DND-41 (cell line): ENCODE results near the gene SDHAF4.
"Not testable (repeated sequence)": the region's sequence is repeated elsewhere in the genome, so short reads cannot be mapped to it uniquely, and the experiment has no call there.

Experiments
- ATAC-seq: fragments of 200-7000 bp; cut with Tn5 transposase; 3 replicates; pipeline ENCODE4 v1.9.1; 2021; ENCODE audit warnings: low read depth; ENCODE audit not compliant: insufficient read depth
- DNase-seq: peaks from one replicate; pipeline ENCODE4 v3.0.0-alpha.2; 2020
- H2AFZ ChIP-seq: 2 replicates; pipeline ENCODE4 v1.6.0; 2012; ENCODE audit warnings: low read depth, low read length
- H3K27ac ChIP-seq: 2 replicates; pipeline ENCODE4 v1.5.1; 2012; ENCODE audit warnings: low read length, inconsistent platforms
- H3K27me3 ChIP-seq: fragments of 200-600 bp; sonication (generic); 2 replicates; pipeline ENCODE4 v1.6.0; 2012; ENCODE audit warnings: low read length, mild to moderate bottlenecking, inconsistent platforms; ENCODE audit not compliant: insufficient read depth, poor library complexity
- H3K36me3 ChIP-seq: 2 replicates; pipeline ENCODE4 v1.5.1; 2012; ENCODE audit warnings: low read length, inconsistent platforms; ENCODE audit not compliant: insufficient read depth
- H3K4me1 ChIP-seq: 2 replicates; pipeline ENCODE4 v1.5.1; 2012; ENCODE audit warnings: mild to moderate bottlenecking, low read length; ENCODE audit not compliant: insufficient read depth
- H3K4me2 ChIP-seq: 2 replicates; pipeline ENCODE4 v1.6.0; 2012; ENCODE audit warnings: mild to moderate bottlenecking, moderate library complexity, low read length, inconsistent platforms; ENCODE audit not compliant: insufficient read depth
- H3K4me3 ChIP-seq, 2 experiments: fragments of 200-600 bp in 1 of 2; shearing (Covaris generic) in 1 of 2; 2 replicates each; pipeline ENCODE4 v1.5.1; 2012 to 2016; ENCODE audit warnings: inconsistent platforms in 2 of 2, low read length in 2 of 2, mild to moderate bottlenecking in 2 of 2, low read depth in 1 of 2, moderate library complexity in 1 of 2
- H3K79me2 ChIP-seq: 2 replicates; pipeline ENCODE4 v1.6.0; 2012; ENCODE audit warnings: low read length, inconsistent platforms; ENCODE audit not compliant: insufficient read depth
- H3K9ac ChIP-seq: 2 replicates; pipeline ENCODE4 v1.6.0; 2012; ENCODE audit warnings: low read depth, mild to moderate bottlenecking, inconsistent platforms, low read length, moderate library complexity
- H3K9me3 ChIP-seq: 2 replicates; pipeline ENCODE4 v1.5.1; 2012; ENCODE audit warnings: low read length, moderate library complexity, mild to moderate bottlenecking, inconsistent platforms; ENCODE audit not compliant: insufficient read depth, severe bottlenecking
- H4K20me1 ChIP-seq: 2 replicates; pipeline ENCODE4 v1.6.0; 2012; ENCODE audit warnings: low read length; ENCODE audit not compliant: insufficient read depth
- EZH2 ChIP-seq: IDR thresholded peaks from 3 replicates; pipeline ENCODE4 v1.6.1; 2012; ENCODE audit warnings: borderline replicate concordance, low read depth, mild to moderate bottlenecking, moderate library complexity, low read length, inconsistent platforms; ENCODE audit not compliant: severe bottlenecking
- TF ChIP-seq, protein P1 (sequence below): IDR thresholded peaks from 2 replicates; pipeline ENCODE4 v1.5.1; 2012; ENCODE audit warnings: borderline replicate concordance, low read length, moderate library complexity, mild to moderate bottlenecking; ENCODE audit not compliant: poor library complexity, severe bottlenecking; ENCODE audit errors: extremely low read depth

SDHAF4 gene

DNA sequence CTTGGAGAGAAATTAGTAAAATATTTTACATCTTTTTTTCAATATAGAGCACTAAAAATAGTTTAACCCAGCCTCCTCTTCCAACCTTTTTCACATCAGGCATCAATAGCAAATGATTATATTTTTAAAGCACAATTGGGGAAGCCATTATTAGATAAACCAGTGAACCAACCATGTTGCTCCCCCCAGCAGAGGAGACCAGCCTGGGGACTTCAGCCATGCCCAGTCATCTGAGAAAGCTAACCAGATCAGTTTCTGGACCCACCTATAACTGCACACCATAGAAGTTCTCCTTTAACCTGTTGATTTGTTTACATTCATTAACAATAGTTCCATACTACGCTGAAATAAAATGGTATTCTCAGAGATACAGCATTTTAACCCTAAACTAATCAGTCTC is 13.8 kb upstream of the SDHAF4 start:
- H3K4me3 ChIP-seq, result no peak overlapping the region
- no peaks in the 10 kb centered on the region for H3K4me1 ChIP-seq
- no peaks in the 10 kb centered on the region for H3K79me2 ChIP-seq
- no peaks in the 10 kb centered on the region for H3K9me3 ChIP-seq
- no peak overlapping the region for H3K27ac ChIP-seq
- DNase-seq (no peak), ATAC-seq (no peak)
- no peak overlapping the region for H3K4me2 ChIP-seq
- H3K27me3 ChIP-seq, result no peaks in the 10 kb centered on the region
- H3K9ac ChIP-seq, result no peak overlapping the region
- H3K36me3 ChIP-seq, result no peaks in the 10 kb centered on the region
- no peak overlapping the region for H2AFZ ChIP-seq
- TF ChIP-seq, protein P1, sequence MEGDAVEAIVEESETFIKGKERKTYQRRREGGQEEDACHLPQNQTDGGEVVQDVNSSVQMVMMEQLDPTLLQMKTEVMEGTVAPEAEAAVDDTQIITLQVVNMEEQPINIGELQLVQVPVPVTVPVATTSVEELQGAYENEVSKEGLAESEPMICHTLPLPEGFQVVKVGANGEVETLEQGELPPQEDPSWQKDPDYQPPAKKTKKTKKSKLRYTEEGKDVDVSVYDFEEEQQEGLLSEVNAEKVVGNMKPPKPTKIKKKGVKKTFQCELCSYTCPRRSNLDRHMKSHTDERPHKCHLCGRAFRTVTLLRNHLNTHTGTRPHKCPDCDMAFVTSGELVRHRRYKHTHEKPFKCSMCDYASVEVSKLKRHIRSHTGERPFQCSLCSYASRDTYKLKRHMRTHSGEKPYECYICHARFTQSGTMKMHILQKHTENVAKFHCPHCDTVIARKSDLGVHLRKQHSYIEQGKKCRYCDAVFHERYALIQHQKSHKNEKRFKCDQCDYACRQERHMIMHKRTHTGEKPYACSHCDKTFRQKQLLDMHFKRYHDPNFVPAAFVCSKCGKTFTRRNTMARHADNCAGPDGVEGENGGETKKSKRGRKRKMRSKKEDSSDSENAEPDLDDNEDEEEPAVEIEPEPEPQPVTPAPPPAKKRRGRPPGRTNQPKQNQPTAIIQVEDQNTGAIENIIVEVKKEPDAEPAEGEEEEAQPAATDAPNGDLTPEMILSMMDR, result no peak
- TF ChIP-seq EZH2, result no peak
- H4K20me1 ChIP-seq, result no peaks in the 10 kb centered on the region

DNA sequence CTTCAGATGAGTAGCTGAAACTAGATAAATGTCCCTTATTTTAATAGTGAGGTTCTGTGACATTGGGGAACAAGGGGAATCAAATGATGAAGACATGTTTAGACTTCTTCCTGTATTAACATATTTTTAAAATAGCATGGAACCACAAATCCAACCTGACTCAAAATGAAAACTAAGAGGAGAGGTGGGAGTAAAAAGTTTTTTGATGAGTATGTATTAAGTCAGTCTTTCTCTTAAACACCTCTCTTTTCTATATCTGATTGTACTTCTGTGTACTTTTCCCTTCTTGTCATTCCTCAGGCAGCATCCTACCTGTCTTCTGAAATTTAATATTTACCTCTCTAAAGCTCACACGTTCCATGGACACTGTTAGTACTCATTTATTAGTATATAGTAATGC is 8.7 kb upstream of the SDHAF4 start:
- no peak overlapping the region for H3K9ac ChIP-seq
- no peaks in the 10 kb centered on the region for H3K79me2 ChIP-seq
- H3K4me2 ChIP-seq, result no peak overlapping the region
- ATAC-seq (no peak), DNase-seq (no peak)
- no peaks in the 10 kb centered on the region for H3K4me1 ChIP-seq
- H3K27ac ChIP-seq, result no peak overlapping the region
- H3K36me3 ChIP-seq, result no peaks in the 10 kb centered on the region
- H2AFZ ChIP-seq, result no peak overlapping the region
- no peaks in the 10 kb centered on the region for H3K9me3 ChIP-seq
- H3K27me3 ChIP-seq, result no peaks in the 10 kb centered on the region
- no peak overlapping the region for H3K4me3 ChIP-seq
- no peaks in the 10 kb centered on the region for H4K20me1 ChIP-seq
- TF ChIP-seq, protein P1, result no peak
- no peak for TF ChIP-seq EZH2

DNA sequence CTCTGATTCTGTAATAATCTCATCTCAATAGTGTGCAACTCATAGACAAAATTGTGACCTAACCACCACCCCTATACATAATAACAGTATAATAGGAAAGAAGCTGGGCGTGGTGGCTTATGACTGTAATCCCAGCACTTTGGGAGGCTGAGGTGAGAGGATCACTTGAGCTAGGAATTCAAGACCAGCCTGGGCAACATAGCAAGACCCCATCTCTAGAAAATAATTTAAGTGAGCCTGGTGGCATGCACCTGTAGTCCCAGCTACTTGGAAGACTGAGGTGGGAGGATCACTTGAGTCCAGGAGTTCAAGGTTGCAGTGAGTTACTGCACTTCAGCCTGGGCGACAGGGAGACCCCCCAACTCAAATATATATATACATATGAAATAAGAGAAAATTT is 4.3 kb upstream of the SDHAF4 start:
- not testable (repeated sequence) for H3K4me3 ChIP-seq, H3K4me2 ChIP-seq, H2AFZ ChIP-seq, H3K27ac ChIP-seq, H3K4me1 ChIP-seq, DNase-seq, H3K9me3 ChIP-seq, H3K79me2 ChIP-seq, H3K27me3 ChIP-seq, H3K9ac ChIP-seq, ATAC-seq, H4K20me1 ChIP-seq, H3K36me3 ChIP-seq

DNA sequence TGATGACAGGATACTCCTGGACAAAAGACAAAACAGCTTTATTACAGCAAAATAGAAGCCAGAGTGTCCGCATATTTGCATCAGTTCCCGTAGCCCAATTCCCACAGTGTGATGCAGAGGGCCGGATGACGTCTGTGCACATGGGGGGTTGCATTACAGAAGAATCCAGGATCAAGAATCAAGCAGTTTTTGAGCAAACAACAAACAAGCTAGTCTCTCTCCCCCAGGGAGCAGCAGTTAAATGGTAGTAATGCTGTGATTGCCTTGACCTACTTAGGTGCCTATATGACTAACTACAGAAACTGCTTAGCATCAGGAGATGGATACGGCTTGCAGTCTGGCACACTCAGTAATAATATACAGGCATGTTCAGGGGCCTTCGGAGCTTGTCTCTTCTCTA is 3.2 kb upstream of the SDHAF4 start:
- Histone ChIP-seq H3K27me3 (no peaks in the 10 kb centered on the region), H3K4me1 (peaks cover 17% of the 10 kb centered on the region), H3K79me2 (peaks cover 15% of the 10 kb centered on the region), H3K9ac (no peak overlapping the region), H3K4me2 (no peak overlapping the region), H3K27ac (no peak overlapping the region), H3K9me3 (no peaks in the 10 kb centered on the region), H3K36me3 (peaks cover 2% of the 10 kb centered on the region; the same call in 1 of the 2 replicates), H3K4me3 (no peak overlapping the region), H4K20me1 (no peaks in the 10 kb centered on the region), H2AFZ (no peak overlapping the region)
- ATAC-seq, result no peak
- DNase-seq, result no peak
- TF ChIP-seq, protein P1, result no peak
- TF ChIP-seq EZH2, result no peak
